ENCODE measurements around the gene LCN9. TPM values are rescaled to one million over a fixed set of nuclear protein-coding genes. Genes with fewer than 3 reads are reported as not detected.

Gene LCN9
- polyA plus RNA-seq, 3 donors, result 0.08 TPM; not detected in 2

- WGBS, 3 donors, result 59 to 85% (median 84%) methylated on average over 9 of the region's 9 CpGs
- no peak overlapping the region for H3K27ac ChIP-seq (ENCODE audit: low read depth, low read length)
Measured at GRCh38 chr9:135706288-135706687, 43.2 kb downstream of the LCN9 start.

- H3K27ac ChIP-seq (ENCODE audit: low read depth, low read length), result no peak overlapping the region
Measured at GRCh38 chr9:135707252-135708138, 44.4 kb downstream of the LCN9 start.

GRCh38 chr9:135708164-135708563 is 45.1 kb downstream of the LCN9 start:
- 86 to 90% (median 88%) methylated on average over 4 of the region's 4 CpGs for WGBS, 3 donors
- no peak overlapping the region for H3K27ac ChIP-seq (ENCODE audit: low read depth, low read length)

More at GRCh38 chr9:135707252-135708138, 44.4 kb downstream of the LCN9 start:
- 35 to 47% (median 39%) methylated on average over 23 of the region's 23 CpGs for WGBS, 3 donors

- WGBS, 3 donors, result 59 to 80% (median 73%) methylated on average over 12 of the region's 12 CpGs
- no peak overlapping the region for H3K27ac ChIP-seq (ENCODE audit: low read depth, low read length)
Measured at GRCh38 chr9:135711391-135711790, 48.3 kb downstream of the LCN9 start.

- no peak overlapping the region for H3K27ac ChIP-seq (ENCODE audit: low read depth, low read length)
- 70 to 82% (median 78%) methylated on average over 10 of the region's 10 CpGs for WGBS, 3 donors
Measured at GRCh38 chr9:135711881-135712280, 48.8 kb downstream of the LCN9 start.

- no peak overlapping the region for H3K27ac ChIP-seq (ENCODE audit: low read depth, low read length)
- 39 to 61% (median 45%) methylated on average over 15 to 16 of the region's 16 CpGs for WGBS, 3 donors
Measured at GRCh38 chr9:135712613-135713295, 49.6 kb downstream of the LCN9 start.

- 4% methylated on average over 54 to 102 of the region's 103 CpGs for WGBS, 3 donors
- no peak overlapping the region for H3K27ac ChIP-seq (ENCODE audit: low read depth, low read length)
Measured at GRCh38 chr9:135714242-135715055, 51.3 kb downstream of the LCN9 start.

- no peak overlapping the region for H3K27ac ChIP-seq (ENCODE audit: low read depth, low read length)
- 24 to 30% (median 28%) methylated on average over 23 of the region's 23 CpGs for WGBS, 3 donors
Measured at GRCh38 chr9:135715056-135715595, 52.0 kb downstream of the LCN9 start.

GRCh38 chr9:135716045-135716444 is 52.9 kb downstream of the LCN9 start:
- WGBS, 3 donors, result 81 to 83% (median 82%) methylated on average over 11 of the region's 11 CpGs

More at GRCh38 chr9:135716045-135716444, 52.9 kb downstream of the LCN9 start:
- H3K27ac ChIP-seq (ENCODE audit: low read depth, low read length), result no peak overlapping the region

Other genes starting within 250 kb of the LCN9 start
- gene PPP1R26, start 183.5 kb upstream of the LCN9 start, polyA plus RNA-seq, result 1 to 10 TPM; 5.3 to 5.9 (median 5.9) TPM
- gene MRPS2, start 162.6 kb upstream of the LCN9 start, polyA plus RNA-seq, result 10 to 100 TPM; 29.2 to 62.3 (median 48.9) TPM
- gene LCN1, start 141.9 kb upstream of the LCN9 start, polyA plus RNA-seq, result not detected
- gene OBP2A, start 117.2 kb upstream of the LCN9 start, polyA plus RNA-seq, result not detected
- not detected for gene PAEP, start 101.6 kb upstream of the LCN9 start, polyA plus RNA-seq
- not detected for gene GLT6D1, start 23.8 kb upstream of the LCN9 start, polyA plus RNA-seq
- gene SOHLH1, start 36.2 kb downstream of the LCN9 start, polyA plus RNA-seq, result not detected
- 1 to 10 TPM in 1 of 3 donors, under 1 TPM in 2; 0.09 to 1.0 (median 0.34) TPM for gene KCNT1, start 38.9 kb downstream of the LCN9 start, polyA plus RNA-seq
- 10 to 100 TPM in 1 of 3 donors, 1 to 10 TPM in 2; 5.7 to 12.0 (median 8.8) TPM for gene CAMSAP1, start 244.2 kb downstream of the LCN9 start, polyA plus RNA-seq